Mucosa of rectum (tissue), 2 donors: ENCODE measurements around the gene IGSF23.
"Not testable (repeated sequence)": the region's sequence is repeated elsewhere in the genome, so short reads cannot be mapped to it uniquely, and the experiment has no call there.

Experiments
- H3K27ac ChIP-seq, 2 donors: one replicate each; pipeline ENCODE4 v1.7.0; 2013; ENCODE audit warnings: inconsistent platforms in 2 of 2, low read depth in 2 of 2, low read length in 2 of 2
- H3K27me3 ChIP-seq, 2 donors: one replicate each; pipeline ENCODE4 v1.7.0; 2013; ENCODE audit warnings: low read length in 2 of 2; ENCODE audit not compliant: control insufficient read depth in 2 of 2, insufficient read depth in 2 of 2
- H3K36me3 ChIP-seq, 2 donors: one replicate each; pipeline ENCODE4 v1.7.0; 2013; ENCODE audit warnings: low read length in 2 of 2; ENCODE audit not compliant: control insufficient read depth in 2 of 2, insufficient read depth in 2 of 2
- H3K4me1 ChIP-seq, 2 donors: one replicate each; pipeline ENCODE4 v1.7.0; 2013; ENCODE audit warnings: low read length in 2 of 2, mild to moderate bottlenecking in 1 of 2; ENCODE audit not compliant: control insufficient read depth in 2 of 2, insufficient read depth in 2 of 2
- H3K4me3 ChIP-seq, 2 donors: one replicate each; pipeline ENCODE4 v1.7.0; 2013; ENCODE audit warnings: low read length in 2 of 2
- H3K9ac ChIP-seq, 2 donors: one replicate each; pipeline ENCODE4 v1.7.0; 2013; ENCODE audit warnings: low read length in 2 of 2, low read depth in 1 of 2, mild to moderate bottlenecking in 1 of 2
- H3K9me3 ChIP-seq, 2 donors: one replicate each; pipeline ENCODE4 v1.7.0; 2013; ENCODE audit warnings: low read length in 2 of 2; ENCODE audit not compliant: control insufficient read depth in 2 of 2
- donor health status: healthy.
- donor health status: Normal muscosa, but diverticular disease.

Gene IGSF23

DNA sequence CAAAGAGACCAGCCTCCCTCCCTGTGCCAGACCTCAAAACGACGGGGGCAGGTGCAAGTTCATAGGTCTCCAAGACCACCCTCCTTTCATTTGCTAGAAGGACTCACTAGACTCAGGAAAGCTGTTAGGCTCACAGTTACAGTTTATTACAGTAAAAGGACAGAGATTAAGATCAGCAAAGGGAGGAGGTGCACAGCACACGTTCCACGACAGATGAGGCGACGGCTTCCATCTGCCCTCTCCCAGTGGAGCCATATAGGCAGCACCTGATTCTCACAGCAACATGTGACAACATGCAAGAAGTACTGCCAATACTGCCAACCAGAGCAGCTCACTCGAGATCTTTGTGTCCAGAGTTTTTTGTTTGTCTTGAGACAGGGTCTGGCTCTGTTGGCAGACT, 48.5 kb downstream of the IGSF23 start:
- no peak overlapping the region for H3K27ac ChIP-seq
- no peak overlapping the region for H3K9ac ChIP-seq
- no peaks in the 10 kb centered on the region for H3K9me3 ChIP-seq
- H3K27me3 ChIP-seq = no peaks in the 10 kb centered on the region
- peaks cover 0 to 3% of the 10 kb centered on the region in 2 donors for H3K4me1 ChIP-seq
- peaks cover 34 to 40% of the 10 kb centered on the region in 2 donors for H3K36me3 ChIP-seq
- no peak overlapping the region for H3K4me3 ChIP-seq

DNA sequence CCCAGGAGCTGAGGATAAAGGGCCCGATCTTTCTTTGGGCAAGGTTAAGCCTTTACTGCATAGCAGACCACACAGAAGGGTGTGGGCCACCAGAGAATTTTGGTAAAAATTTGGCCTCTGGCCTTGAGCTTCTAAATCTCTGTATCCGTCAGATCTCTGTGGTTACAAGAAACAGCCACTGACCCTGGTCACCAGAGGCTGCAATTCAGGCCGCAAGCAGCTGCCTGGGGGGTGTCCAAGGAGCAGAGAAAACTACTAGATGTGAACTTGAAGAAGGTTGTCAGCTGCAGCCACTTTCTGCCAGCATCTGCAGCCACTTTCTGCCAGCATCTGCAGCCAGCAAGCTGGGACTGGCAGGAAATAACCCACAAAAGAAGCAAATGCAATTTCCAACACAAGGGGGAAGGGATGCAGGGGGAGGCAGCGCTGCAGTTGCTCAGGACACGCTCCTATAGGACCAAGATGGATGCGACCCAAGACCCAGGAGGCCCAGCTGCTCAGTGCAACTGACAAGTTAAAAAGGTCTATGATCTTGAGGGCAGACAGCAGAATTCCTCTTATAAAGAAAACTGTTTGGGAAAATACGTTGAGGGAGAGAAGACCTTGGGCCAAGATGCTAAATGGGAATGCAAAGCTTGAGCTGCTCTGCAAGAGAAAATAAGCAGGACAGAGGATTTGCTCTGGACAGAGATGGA, 49.5 kb downstream of the IGSF23 start:
- no peak overlapping the region for H3K4me3 ChIP-seq
- H3K27me3 ChIP-seq = no peaks in the 10 kb centered on the region
- H3K9ac ChIP-seq = no peak overlapping the region
- peaks cover 34% of the 10 kb centered on the region in 2 donors for H3K36me3 ChIP-seq
- H3K4me1 ChIP-seq = no peaks in the 10 kb centered on the region
- H3K9me3 ChIP-seq = no peaks in the 10 kb centered on the region
- no peak overlapping the region for H3K27ac ChIP-seq

DNA sequence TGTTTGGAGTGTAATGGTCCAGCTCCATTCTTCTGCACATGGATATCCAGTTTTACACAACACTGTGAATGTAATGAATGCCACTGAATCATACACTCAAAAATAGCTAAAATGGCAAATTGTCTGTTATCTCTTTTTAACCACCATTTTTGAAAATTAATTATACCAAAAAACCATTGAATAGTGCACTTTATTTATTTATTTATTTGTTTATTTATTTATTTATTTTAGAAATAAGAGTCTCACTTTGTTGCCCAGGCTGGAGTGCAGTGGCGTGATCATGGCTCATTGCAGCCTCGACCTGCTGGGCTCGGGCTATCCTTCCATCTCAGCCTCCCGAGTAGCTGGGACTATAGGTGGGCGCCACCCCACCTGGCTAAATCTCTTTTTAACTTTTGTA, 50.6 kb downstream of the IGSF23 start:
- H3K9ac ChIP-seq = no peak overlapping the region
- H3K4me1 ChIP-seq = no peaks in the 10 kb centered on the region
- H3K27me3 ChIP-seq = no peaks in the 10 kb centered on the region
- H3K36me3 ChIP-seq = peaks cover 29 to 34% of the 10 kb centered on the region in 2 donors
- H3K27ac ChIP-seq = no peak overlapping the region
- no peaks in the 10 kb centered on the region for H3K9me3 ChIP-seq
- H3K4me3 ChIP-seq = no peak overlapping the region

DNA sequence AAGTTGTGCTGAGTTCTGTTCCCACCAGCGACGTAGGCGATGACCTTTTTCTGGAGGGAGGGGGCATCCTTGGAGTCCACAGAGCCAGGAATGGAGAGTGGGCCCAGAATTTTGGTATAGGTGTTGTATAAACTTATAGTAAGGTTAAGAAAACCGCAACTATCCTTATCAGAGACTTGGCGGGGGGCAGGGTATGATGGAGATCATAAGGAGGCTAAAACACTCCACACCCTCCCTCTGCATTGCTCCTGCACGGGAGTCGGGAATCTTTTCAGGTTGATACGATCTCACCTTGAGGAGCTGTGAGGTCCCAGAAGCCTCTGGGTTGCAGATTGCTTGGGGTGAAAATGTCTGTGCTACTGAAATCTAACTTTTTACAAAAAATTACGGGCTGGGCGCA, 51.6 kb downstream of the IGSF23 start:
- Histone ChIP-seq H3K27me3 (no peaks in the 10 kb centered on the region), H3K4me3 (no peak overlapping the region), H3K36me3 (peaks cover 23 to 30% of the 10 kb centered on the region in 2 donors), H3K9ac (no peak overlapping the region), H3K27ac (no peak overlapping the region), H3K9me3 (no peaks in the 10 kb centered on the region), H3K4me1 (no peaks in the 10 kb centered on the region)

DNA sequence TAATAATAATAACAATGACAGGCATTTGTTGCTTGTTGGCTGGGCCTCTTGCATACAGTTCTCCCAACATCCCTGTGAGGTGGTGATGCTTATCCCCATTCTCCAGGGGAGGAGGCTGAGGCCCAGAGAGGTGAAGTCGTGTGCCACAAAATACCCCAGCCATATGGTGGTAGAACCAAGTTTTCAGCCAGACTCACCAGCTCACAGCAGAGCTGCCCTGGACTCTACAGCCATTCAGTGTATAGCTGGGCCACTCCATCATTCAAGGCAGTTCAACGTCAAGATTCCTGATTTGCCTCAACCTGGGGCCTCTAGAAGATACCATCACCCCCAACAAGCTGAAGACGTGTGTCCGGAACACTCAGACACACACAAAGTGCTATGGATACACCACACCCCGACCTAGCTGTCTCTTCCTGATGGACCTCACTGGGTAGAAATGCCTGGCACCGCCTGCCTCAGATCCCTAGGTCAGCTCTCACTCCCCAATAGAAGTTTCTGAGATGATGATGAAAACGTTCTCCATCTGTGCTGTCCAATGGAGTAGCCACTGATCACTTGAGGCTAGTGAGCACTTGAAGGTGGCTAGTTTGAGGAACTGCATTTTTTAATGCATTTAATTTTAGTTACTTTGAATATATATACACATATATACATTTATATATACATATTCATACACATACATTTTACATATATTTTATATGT, 53.6 kb downstream of the IGSF23 start:
- H3K27me3 ChIP-seq = no peaks in the 10 kb centered on the region
- H3K9ac ChIP-seq = no peak overlapping the region
- H3K4me1 ChIP-seq = no peaks in the 10 kb centered on the region
- H3K4me3 ChIP-seq = no peak overlapping the region
- H3K36me3 ChIP-seq = peaks cover 10 to 16% of the 10 kb centered on the region in 2 donors
- no peaks in the 10 kb centered on the region for H3K9me3 ChIP-seq
- H3K27ac ChIP-seq = no peak overlapping the region

DNA sequence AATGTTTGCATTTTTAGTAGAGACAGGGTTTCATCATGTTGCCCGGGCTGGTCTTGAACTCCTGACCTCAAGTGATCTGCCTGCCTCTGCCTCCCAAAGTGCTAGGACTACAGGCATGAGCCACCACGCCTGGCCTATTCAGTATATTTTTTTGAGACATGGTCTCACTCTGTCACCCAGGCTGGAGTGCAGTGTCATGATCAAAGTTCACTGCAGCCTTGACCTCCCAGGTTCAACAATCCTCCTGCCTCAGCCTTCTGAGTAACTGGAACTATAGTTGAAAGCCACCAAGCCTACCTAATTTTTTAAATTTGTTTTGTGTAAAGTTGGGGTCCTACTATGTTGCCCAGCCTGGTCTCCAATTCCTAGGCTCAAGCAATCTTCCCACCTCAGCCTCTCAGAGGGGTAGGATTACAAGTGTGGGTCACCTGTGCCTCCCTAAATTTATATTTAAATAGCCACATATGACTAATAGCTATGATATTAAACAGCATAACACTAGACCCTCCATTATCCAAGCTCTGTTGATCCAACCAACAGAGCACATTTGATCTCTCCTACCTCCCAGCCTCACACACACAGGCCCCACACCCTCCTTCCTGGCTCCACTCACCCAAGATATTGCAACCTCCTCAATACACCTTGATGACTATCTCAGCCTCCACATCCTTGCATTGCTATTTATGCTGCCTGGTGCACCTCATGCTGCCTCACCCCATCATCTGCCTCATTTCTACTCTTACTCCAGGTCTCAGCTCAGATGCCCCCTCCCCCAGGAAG, 55.8 kb downstream of the IGSF23 start:
- no peaks in the 10 kb centered on the region for H3K36me3 ChIP-seq
- no peaks in the 10 kb centered on the region for H3K27me3 ChIP-seq
- no peak overlapping the region for H3K4me3 ChIP-seq
- no peaks in the 10 kb centered on the region for H3K4me1 ChIP-seq
- H3K9ac ChIP-seq = no peak overlapping the region
- no peak overlapping the region for H3K27ac ChIP-seq
- H3K9me3 ChIP-seq = no peaks in the 10 kb centered on the region

DNA sequence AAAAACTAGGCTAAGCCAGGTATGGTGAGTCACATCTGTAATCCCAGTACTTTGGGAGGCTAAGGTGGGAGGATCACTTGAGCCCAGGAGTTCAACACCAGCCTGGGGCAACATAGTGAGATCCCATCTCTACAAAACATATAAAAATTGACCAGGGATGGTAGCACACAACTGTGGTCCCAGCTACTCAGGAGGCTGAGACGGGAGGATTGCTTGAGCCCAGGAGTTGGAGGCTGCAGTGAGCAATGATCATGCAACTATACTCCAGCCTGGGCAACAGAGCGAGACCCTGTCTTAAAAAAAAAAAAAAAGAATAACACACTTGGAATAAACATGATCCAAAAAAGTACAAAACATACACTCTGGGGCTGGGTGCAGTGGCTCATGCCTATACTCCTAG, 56.7 kb downstream of the IGSF23 start:
- not testable (repeated sequence) for H3K9ac ChIP-seq, H3K27me3 ChIP-seq, H3K36me3 ChIP-seq, H3K9me3 ChIP-seq, H3K4me3 ChIP-seq, H3K4me1 ChIP-seq, H3K27ac ChIP-seq

DNA sequence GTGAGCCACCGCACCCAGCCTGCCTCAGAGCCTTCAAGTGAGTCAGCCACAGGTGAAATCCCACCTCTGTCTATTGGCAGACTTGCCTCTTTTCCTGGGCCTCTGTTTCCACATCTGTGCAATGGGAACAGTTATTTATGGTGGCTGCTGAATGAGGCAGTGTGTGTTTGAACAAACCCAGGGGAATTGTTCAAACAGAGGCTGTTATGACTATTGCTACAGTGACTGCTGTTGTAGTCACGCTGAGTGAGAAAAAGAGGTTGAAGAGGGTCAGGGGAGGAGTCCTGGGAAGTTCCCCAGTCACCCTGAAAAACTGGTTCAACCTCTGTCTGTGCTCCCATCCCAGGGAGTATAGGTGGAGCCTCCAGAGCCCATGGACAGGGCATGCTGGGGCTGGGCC, 58.0 kb downstream of the IGSF23 start, which contains the start of gene CEACAM19:
Gene CEACAM19 (plus strand): TSS at position 83 of the 400 bp plus-strand sequence. CDS start 450 bp downstream, outside the sequence.
- no peaks in the 10 kb centered on the region for H3K27me3 ChIP-seq
- no peaks in the 10 kb centered on the region for H3K36me3 ChIP-seq
- no peaks in the 10 kb centered on the region for H3K9me3 ChIP-seq
- no peak within 1 kb of the TSS for H3K27ac ChIP-seq
- no peak within 1 kb of the TSS for H3K9ac ChIP-seq
- no peaks in the 10 kb centered on the region for H3K4me1 ChIP-seq
- no peak within 1 kb of the TSS for H3K4me3 ChIP-seq

DNA sequence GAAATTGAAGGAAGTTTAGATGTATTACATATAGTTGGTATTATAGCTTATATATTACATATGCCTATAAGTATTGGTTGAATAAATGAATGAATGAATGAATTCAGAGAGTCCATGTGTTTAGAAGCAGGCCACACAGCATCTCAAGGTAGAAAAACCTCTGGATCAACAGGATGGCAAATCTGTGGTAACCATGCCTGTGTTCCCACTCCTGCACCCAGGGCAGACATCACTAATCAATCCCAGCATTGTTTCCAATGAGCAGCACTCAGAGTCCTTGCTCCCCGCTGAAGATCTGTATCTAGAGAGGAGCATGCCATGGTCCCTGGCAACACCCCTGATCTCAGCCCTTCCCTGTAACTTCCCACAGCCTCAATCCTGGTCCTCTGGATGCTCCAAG, 58.9 kb downstream of the IGSF23 start:
- no peaks in the 10 kb centered on the region for H3K36me3 ChIP-seq
- no peaks in the 10 kb centered on the region for H3K9me3 ChIP-seq
- H3K27me3 ChIP-seq = no peaks in the 10 kb centered on the region
- H3K9ac ChIP-seq = no peak overlapping the region
- no peaks in the 10 kb centered on the region for H3K4me1 ChIP-seq
- no peak overlapping the region for H3K27ac ChIP-seq
- H3K4me3 ChIP-seq = no peak overlapping the region

DNA sequence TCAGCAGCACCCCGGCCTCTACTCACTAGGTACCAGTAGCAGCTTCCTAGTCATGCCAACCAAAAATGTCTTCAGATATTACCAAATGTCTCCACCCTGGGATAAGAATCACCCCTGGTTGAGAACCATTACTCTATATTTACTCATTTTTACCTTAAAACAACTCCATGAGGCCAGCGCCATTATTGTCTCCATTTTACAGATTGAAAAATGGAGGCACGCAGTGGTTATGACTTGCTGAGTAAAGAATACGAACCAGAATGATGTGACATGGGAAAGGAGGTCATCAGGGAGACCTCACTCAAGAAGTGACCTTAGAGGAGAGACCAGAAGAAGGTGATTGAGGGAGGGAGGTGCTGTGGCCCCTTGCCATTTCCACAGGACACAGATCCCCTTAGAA, 60.1 kb downstream of the IGSF23 start:
- Histone ChIP-seq H3K4me1 (no peaks in the 10 kb centered on the region), H3K9me3 (no peaks in the 10 kb centered on the region), H3K4me3 (no peak overlapping the region), H3K27ac (no peak overlapping the region), H3K9ac (no peak overlapping the region), H3K36me3 (no peaks in the 10 kb centered on the region), H3K27me3 (no peaks in the 10 kb centered on the region)
